GM23338 (cell line): ENCODE results near the gene FOXL1. TPM values are rescaled to one million over a fixed set of nuclear protein-coding genes. Genes with fewer than 3 reads are reported as not detected.

Experiments
- ATAC-seq: fragments of 200-7000 bp; cut with Tn5 transposase; 3 replicates; pipeline ENCODE4 v1.9.1; 2020
- DNase-seq: peaks from one replicate; pipeline ENCODE4 v3.0.0-alpha.2; 2015; ENCODE audit warnings: low spot score
- H2AFZ ChIP-seq: fragments of 200-600 bp; sonication (generic); 2 replicates; pipeline ENCODE4 v1.8.0; 2016; ENCODE audit warnings: antibody characterized with exemption, mild to moderate bottlenecking, moderate library complexity
- H3F3A ChIP-seq: fragments of 200-600 bp; sonication (generic); replicated peaks from 2 replicates; pipeline ENCODE4 v1.8.0; 2017; ENCODE audit warnings: antibody characterized with exemption, mixed run types, low read depth
- H3K27ac ChIP-seq: fragments of 200-600 bp; sonication (generic); 2 replicates; pipeline ENCODE4 v1.6.1; 2016; ENCODE audit warnings: low read depth
- H3K27me3 ChIP-seq: fragments of 200-600 bp; sonication (generic); 2 replicates; pipeline ENCODE4 v1.8.0; 2016; ENCODE audit warnings: mild to moderate bottlenecking, mixed run types, moderate library complexity; ENCODE audit not compliant: insufficient read depth
- H3K36me3 ChIP-seq: fragments of 200-600 bp; sonication (generic); 2 replicates; pipeline ENCODE4 v1.8.0; 2016; ENCODE audit warnings: mild to moderate bottlenecking; ENCODE audit not compliant: insufficient read depth
- H3K4me1 ChIP-seq: fragments of 200-600 bp; sonication (generic); 2 replicates; pipeline ENCODE4 v1.8.0; 2016; ENCODE audit warnings: mild to moderate bottlenecking, moderate library complexity; ENCODE audit not compliant: insufficient read depth
- H3K4me2 ChIP-seq: fragments of 200-600 bp; sonication (generic); 2 replicates; pipeline ENCODE4 v1.7.1; 2017; ENCODE audit warnings: mixed run types
- H3K4me3 ChIP-seq: fragments of 200-600 bp; sonication (generic); 2 replicates; pipeline ENCODE4 v1.6.1; 2016; ENCODE audit warnings: mixed run types
- H3K79me2 ChIP-seq: fragments of 200-600 bp; sonication (generic); replicated peaks from 2 replicates; pipeline ENCODE4 v1.8.0; 2017; ENCODE audit warnings: mild to moderate bottlenecking; ENCODE audit not compliant: insufficient read depth
- H3K9me2 ChIP-seq: fragments of 200-600 bp; sonication (generic); 2 replicates; pipeline ENCODE4 v1.8.0; 2017; ENCODE audit not compliant: insufficient read depth
- H4K20me1 ChIP-seq: fragments of 200-600 bp; sonication (generic); replicated peaks from 2 replicates; pipeline ENCODE4 v1.8.0; 2017; ENCODE audit warnings: mild to moderate bottlenecking; ENCODE audit not compliant: insufficient read depth
- H3K27ac Mint-ChIP-seq: 2 replicates; pipeline ENCODE4 v1.8.0; 2020; ENCODE audit warnings: inconsistent platforms, mild to moderate bottlenecking, moderate library complexity, mixed read lengths
- H3K27me3 Mint-ChIP-seq: 3 replicates; pipeline ENCODE4 v1.8.0; 2022; ENCODE audit warnings: low read depth, mild to moderate bottlenecking, moderate library complexity, mixed read lengths, inconsistent platforms; ENCODE audit not compliant: insufficient read depth, poor library complexity
- H3K36me3 Mint-ChIP-seq: 3 replicates; pipeline ENCODE4 v1.8.0; 2021; ENCODE audit warnings: low read depth, mild to moderate bottlenecking, inconsistent platforms, moderate library complexity, mixed read lengths
- H3K4me1 Mint-ChIP-seq: 3 replicates; pipeline ENCODE4 v1.8.0; 2020; ENCODE audit warnings: mild to moderate bottlenecking, inconsistent platforms, mixed read lengths
- H3K4me3 Mint-ChIP-seq: 3 replicates; pipeline ENCODE4 v1.8.0; 2021; ENCODE audit warnings: moderate library complexity, mild to moderate bottlenecking, inconsistent platforms, mixed read lengths
- H3K9me3 Mint-ChIP-seq: 3 replicates; pipeline ENCODE4 v1.8.0; 2020; ENCODE audit warnings: moderate library complexity, mild to moderate bottlenecking, inconsistent platforms, mixed read lengths
- CREB1 ChIP-seq: fragments of 250-450 bp; sonication (Bioruptor Pico); IDR thresholded peaks from 2 replicates; pipeline ENCODE4 v1.5.0; 2020; ENCODE audit warnings: low read depth, mild to moderate bottlenecking, moderate library complexity
- CTCF ChIP-seq, 2 experiments: fragments of 200-600 bp in 1 of 2; sonication (generic) in 1 of 2; conservative IDR thresholded peaks; 2 replicates each; pipeline versions ENCODE4 v1.5.1 to v1.6.1; 2016 to 2017; ENCODE audit warnings: antibody characterized with exemption in 2 of 2, low read depth in 2 of 2, mild to moderate bottlenecking in 2 of 2, moderate library complexity in 1 of 2
- ETS1 ChIP-seq: IDR thresholded peaks from 2 replicates; pipeline ENCODE4 v1.6.1; 2016; ENCODE audit warnings: antibody characterized with exemption
- EZH2 ChIP-seq: fragments of 200-600 bp; sonication (generic); IDR thresholded peaks from one replicate; pipeline ENCODE4 v1.8.0; 2017; ENCODE audit warnings: antibody characterized with exemption, mild to moderate bottlenecking, low read depth; ENCODE audit not compliant: unreplicated experiment
- EZH2phosphoT487 ChIP-seq: fragments of 200-600 bp; sonication (generic); IDR thresholded peaks from one replicate; pipeline ENCODE4 v1.8.1; 2018; ENCODE audit warnings: antibody characterized with exemption; ENCODE audit not compliant: unreplicated experiment
- JUNB ChIP-seq: IDR thresholded peaks from one replicate; pipeline ENCODE4 v1.6.1; 2016; ENCODE audit warnings: antibody characterized with exemption; ENCODE audit not compliant: unreplicated experiment
- NANOG ChIP-seq: IDR thresholded peaks from 2 replicates; pipeline ENCODE4 v1.6.1; 2016; ENCODE audit warnings: antibody characterized with exemption, borderline replicate concordance
- POLR2AphosphoS5 ChIP-seq: IDR thresholded peaks from 2 replicates; pipeline ENCODE4 v1.6.1; 2016; ENCODE audit warnings: antibody characterized with exemption, low read depth
- REST ChIP-seq: IDR thresholded peaks from one replicate; pipeline ENCODE4 v1.6.1; 2018; ENCODE audit warnings: antibody characterized with exemption; ENCODE audit not compliant: unreplicated experiment
- STAT1 ChIP-seq: IDR thresholded peaks from one replicate; pipeline ENCODE4 v1.6.1; 2016; ENCODE audit warnings: antibody characterized with exemption; ENCODE audit not compliant: unreplicated experiment
- ZNF114 ChIP-seq: fragments of 250-450 bp; sonication (Bioruptor Pico); IDR thresholded peaks from 2 replicates; pipeline ENCODE4 v1.5.0; 2020; ENCODE audit warnings: mild to moderate bottlenecking, moderate library complexity
- ZNF331 ChIP-seq: fragments of 250-450 bp; sonication (Bioruptor Pico); IDR thresholded peaks from 2 replicates; pipeline ENCODE4 v1.5.0; 2020; ENCODE audit warnings: low read depth, mild to moderate bottlenecking, moderate library complexity
- ZNF462 ChIP-seq: fragments of 250-450 bp; sonication (Bioruptor Pico); IDR thresholded peaks from 2 replicates; pipeline ENCODE4 v1.5.0; 2020; ENCODE audit warnings: mild to moderate bottlenecking, moderate library complexity
- polyA plus RNA-seq: library from polyadenylated mRNA; unstranded; fragments of >200 nt; fragmentation: Nextera tagmentation; extraction: Ambion mirVana; gene quantifications from 2 replicates; pipeline ENCODE4 v1.2.1, GENCODE V29; 2016
- total RNA-seq: library from RNA; depleted of rRNA; stranded (reverse); fragments of >200 nt; shearing (Covaris generic); gene quantifications from 2 replicates; pipeline ENCODE4 v1.2.3, GENCODE V29; 2014

The FOXL1 gene
- total and polyA plus RNA-seq, 2 experiments from 2014 or later, result 0.31 TPM; not detected in 1

GRCh38 chr16:86605950-86606349 lies 27.6 kb downstream of the FOXL1 start:
- no peaks in the 10 kb centered on the region for H3K36me3 Mint-ChIP-seq
- peaks cover 2% of the 10 kb centered on the region for H3K27me3 Mint-ChIP-seq
- no peaks in the 10 kb centered on the region for H3K27me3 ChIP-seq
- no peak overlapping the region for H3K4me3 Mint-ChIP-seq
- H3K4me1 Mint-ChIP-seq, result no peaks in the 10 kb centered on the region
- no peaks in the 10 kb centered on the region for H3K4me1 ChIP-seq
- H3K4me2 ChIP-seq, result no peak overlapping the region
- no peak overlapping the region for H3K4me3 ChIP-seq
- H2AFZ ChIP-seq, result no peak overlapping the region
- TF ChIP-seq STAT1, result no peak
- TF ChIP-seq NANOG, result no peak
- TF ChIP-seq ZNF462 (CRISPR knock-in tag), result no peak
- no peak for TF ChIP-seq REST
- TF ChIP-seq EZH2, result no peak
- TF ChIP-seq ZNF331 (CRISPR knock-in tag), result no peak
- TF ChIP-seq CREB1, result no peak
- no peak for TF ChIP-seq JUNB
- no peak for TF ChIP-seq POLR2AphosphoS5
- TF ChIP-seq EZH2phosphoT487, result no peak
- no peak for TF ChIP-seq ETS1
- TF ChIP-seq CTCF (conservative IDR thresholded peaks at IDR 0.05; ENCODE audit: low read depth in 2 of 2), result no peak
- TF ChIP-seq ZNF114 (CRISPR knock-in tag), result no peak
- no peaks in the 10 kb centered on the region for H3F3A ChIP-seq
- H3K36me3 ChIP-seq, result no peaks in the 10 kb centered on the region
- H3K9me3 Mint-ChIP-seq, result peaks cover 2% of the 10 kb centered on the region; the same call in 1 of the 3 replicates
- H3K79me2 ChIP-seq, result no peaks in the 10 kb centered on the region
- H3K27ac ChIP-seq, result no peak overlapping the region
- DNase-seq (no peak), ATAC-seq (no peak)
- no peaks in the 10 kb centered on the region for H4K20me1 ChIP-seq
- no peak overlapping the region for H3K27ac Mint-ChIP-seq
- no peaks in the 10 kb centered on the region for H3K9me2 ChIP-seq
